Sigmoid colon (tissue), 4 donors: Measurements from ENCODE around the gene SGTA.

Experiments
- EP300 ChIP-seq, 4 donors: sonication (generic); formaldehyde crosslinking; IDR thresholded peaks; one replicate each; pipeline ENCODE4 v1.6.1; 2017; ENCODE audit warnings: antibody characterized with exemption in 4 of 4
- POLR2A ChIP-seq, 2 donors: fragments of 450-650 bp; IDR thresholded peaks; one replicate each; pipeline ENCODE4 v1.6.1; 2016; ENCODE audit warnings: antibody characterized with exemption in 2 of 2, mild to moderate bottlenecking in 2 of 2, moderate library complexity in 2 of 2
- POLR2AphosphoS5 ChIP-seq, 4 donors: sonication (generic); formaldehyde crosslinking; IDR thresholded peaks; one replicate each; pipeline ENCODE4 v1.6.1; 2017; ENCODE audit warnings: antibody characterized with exemption in 4 of 4
- TF ChIP-seq, protein P1 (sequence below), 4 experiments: fragments of 450-650 bp in 3 of 4; fragments of 200-600 bp in 1 of 4; IDR thresholded peaks; one replicate each; pipeline ENCODE4 v1.5.1; 2016 to 2019; ENCODE audit warnings: antibody characterized with exemption in 4 of 4, mild to moderate bottlenecking in 3 of 4, moderate library complexity in 2 of 4

DNA sequence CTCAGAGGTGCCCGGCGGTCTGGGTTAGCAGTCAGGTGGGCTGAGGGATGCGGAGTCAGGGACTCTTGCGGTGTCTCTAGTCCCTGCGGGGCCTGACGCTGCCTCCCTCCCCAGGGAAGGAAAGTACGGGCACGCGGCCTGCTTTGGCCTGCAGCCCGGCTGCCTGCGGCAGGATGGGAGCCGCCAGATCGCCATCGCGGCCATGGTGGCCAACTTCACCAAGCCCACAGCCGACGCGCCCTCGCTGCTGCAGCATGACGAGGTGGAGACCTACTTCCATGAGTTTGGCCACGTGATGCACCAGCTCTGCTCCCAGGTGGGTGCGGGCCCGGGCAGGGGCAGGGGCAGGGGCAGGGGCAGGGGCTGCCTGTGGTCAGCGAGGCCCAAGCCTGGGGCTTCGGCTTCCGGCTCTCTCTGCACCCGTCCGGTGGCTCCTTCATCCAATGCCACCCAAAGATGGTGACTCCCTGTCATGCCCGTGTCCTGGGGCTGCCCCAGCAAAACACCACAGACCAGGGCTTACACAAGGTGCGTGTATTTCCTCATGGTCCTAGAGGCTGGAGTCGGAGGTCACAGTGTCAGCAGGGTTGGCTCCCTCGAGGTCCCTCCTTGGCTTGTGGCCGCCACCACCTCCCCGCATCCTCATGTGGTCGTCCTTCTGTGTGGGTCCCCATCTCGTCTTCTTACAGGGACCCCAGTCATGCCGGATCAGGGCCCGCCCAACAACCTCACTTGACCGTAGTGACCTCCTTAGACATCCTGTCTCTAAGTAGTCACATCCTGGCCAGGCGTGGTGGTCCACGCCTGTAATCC lies 25.3 kb upstream of the SGTA start:
- TF ChIP-seq, protein P1, sequence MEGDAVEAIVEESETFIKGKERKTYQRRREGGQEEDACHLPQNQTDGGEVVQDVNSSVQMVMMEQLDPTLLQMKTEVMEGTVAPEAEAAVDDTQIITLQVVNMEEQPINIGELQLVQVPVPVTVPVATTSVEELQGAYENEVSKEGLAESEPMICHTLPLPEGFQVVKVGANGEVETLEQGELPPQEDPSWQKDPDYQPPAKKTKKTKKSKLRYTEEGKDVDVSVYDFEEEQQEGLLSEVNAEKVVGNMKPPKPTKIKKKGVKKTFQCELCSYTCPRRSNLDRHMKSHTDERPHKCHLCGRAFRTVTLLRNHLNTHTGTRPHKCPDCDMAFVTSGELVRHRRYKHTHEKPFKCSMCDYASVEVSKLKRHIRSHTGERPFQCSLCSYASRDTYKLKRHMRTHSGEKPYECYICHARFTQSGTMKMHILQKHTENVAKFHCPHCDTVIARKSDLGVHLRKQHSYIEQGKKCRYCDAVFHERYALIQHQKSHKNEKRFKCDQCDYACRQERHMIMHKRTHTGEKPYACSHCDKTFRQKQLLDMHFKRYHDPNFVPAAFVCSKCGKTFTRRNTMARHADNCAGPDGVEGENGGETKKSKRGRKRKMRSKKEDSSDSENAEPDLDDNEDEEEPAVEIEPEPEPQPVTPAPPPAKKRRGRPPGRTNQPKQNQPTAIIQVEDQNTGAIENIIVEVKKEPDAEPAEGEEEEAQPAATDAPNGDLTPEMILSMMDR (IDR thresholded peaks at IDR 0.05) = no peak
- TF ChIP-seq POLR2A (IDR thresholded peaks at IDR 0.05) (no peak), EP300 (IDR thresholded peaks at IDR 0.05) (no peak), POLR2AphosphoS5 (IDR thresholded peaks at IDR 0.05) (no peak)
